Embryonic facial prominence (tissue), 1 donor: ENCODE measurements around the gene ABHD16A.

Source experiments
- DNase-seq: peaks from one replicate; pipeline ENCODE4 v3.0.0-alpha.2; 2016; ENCODE audit errors: extremely low spot score

The ABHD16A gene

DNA sequence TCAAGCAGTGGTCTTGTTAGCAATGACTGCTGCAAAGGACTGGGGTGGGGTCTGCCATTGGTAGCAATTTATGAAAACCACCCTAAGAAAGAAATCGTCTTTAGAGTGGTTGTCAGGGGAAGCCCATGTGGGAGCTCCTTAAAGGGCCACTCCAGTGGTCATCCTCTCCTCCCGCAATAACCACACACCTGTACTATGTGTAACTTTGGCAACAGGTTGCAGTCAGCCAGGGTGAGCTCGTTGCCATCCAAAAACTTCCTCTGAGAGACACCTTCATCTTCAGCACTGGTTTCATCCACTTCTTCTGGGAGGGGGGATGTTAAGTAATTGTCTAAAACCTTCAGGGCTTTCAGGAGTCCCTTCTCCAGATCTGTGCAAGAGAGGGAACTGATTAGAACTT is 28.9 kb upstream of the ABHD16A start:
- DNase-seq: no peak

DNA sequence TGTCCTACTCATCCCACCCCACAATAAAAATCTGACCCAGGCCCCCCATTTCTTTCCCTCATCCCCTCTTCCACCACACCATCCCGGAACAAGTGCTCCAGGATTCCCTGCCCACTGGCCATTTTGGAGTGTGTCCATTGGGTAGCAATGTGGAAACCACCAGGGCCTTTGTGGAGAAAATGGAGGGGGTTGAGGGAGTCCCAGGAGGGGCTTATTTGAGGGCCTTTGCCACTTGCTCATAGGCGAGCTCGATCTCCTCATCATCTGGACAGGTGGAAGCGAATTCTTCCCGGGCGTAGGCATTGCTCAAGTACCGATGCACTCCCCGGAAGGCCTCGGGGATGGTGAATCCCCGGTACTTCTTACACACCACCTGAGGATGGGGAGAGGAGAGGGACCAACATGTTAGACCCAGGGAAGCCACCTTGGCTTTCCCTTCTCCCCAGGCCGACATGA is 27.5 kb upstream of the ABHD16A start:
- no peak for DNase-seq

GRCh38 chr6:31729979-31730630 is 27.0 kb upstream of the ABHD16A start:
- DNase-seq: peak; percentile 79

DNA sequence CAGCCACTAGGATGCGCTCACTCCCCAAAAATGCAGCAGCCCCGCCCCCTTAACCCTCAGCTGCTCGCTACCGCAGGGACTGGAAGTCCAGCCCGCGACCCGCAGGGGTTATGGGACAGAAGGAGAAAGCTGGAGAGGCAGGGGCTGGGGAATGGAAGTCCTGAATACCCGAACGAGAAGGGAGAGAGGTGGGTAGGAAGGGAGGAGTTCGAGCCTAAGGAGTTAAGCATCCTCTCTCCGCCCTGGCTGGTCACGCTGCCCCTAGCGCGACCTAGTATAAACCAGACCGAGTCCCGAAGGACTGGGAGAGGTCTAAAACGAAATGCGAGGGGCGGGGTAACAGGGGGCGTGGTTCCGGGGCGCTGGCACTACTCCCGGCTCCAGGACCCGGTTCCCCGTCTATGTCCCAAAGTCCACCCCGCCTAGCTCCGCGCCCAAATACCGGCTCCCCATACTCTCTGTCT is 26.4 kb upstream of the ABHD16A start:
- peak; percentile 63 for DNase-seq

DNA sequence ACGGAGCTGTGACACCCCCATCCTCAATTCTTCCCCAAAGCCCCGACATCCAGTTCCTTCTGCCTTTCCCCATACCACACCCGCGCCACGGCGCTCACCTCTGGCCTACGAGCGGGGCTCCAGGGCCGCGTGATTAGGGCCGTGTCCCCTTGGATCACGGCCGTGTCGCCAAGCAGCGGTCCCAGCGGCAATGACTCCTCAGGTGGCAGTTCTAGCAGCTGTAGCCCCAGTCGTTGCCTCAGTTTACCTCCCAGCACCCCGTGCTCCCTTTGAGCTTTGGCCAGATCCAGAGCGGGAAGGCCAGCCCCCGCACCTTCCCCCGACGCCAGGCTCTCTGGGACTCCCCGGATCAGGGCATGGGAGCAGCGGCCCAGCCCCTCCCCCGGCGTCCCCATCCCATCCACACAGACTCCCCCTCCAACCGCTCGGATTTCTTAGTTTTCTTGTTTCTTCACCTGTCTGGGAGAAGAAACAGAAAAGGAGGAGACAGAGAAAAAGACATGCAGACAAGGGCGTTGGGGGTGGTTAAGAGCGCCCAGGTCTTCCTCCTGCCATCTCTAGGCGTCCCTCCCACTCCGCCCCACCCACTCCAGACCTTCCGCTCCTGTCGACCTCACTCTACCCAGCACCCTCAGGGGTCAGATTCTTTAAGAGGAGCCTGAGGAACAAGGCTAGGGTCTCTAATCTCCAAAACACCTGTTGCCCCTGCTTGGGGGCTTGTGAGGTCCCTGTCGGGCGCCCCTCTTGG is 25.8 kb upstream of the ABHD16A start, which contains the start of gene DDAH2:
Gene DDAH2 (minus strand): TSS at position 533 of the 748 bp plus-strand sequence. CDS start 138 bp downstream, at position 395.
- DNase-seq: no peak

DNA sequence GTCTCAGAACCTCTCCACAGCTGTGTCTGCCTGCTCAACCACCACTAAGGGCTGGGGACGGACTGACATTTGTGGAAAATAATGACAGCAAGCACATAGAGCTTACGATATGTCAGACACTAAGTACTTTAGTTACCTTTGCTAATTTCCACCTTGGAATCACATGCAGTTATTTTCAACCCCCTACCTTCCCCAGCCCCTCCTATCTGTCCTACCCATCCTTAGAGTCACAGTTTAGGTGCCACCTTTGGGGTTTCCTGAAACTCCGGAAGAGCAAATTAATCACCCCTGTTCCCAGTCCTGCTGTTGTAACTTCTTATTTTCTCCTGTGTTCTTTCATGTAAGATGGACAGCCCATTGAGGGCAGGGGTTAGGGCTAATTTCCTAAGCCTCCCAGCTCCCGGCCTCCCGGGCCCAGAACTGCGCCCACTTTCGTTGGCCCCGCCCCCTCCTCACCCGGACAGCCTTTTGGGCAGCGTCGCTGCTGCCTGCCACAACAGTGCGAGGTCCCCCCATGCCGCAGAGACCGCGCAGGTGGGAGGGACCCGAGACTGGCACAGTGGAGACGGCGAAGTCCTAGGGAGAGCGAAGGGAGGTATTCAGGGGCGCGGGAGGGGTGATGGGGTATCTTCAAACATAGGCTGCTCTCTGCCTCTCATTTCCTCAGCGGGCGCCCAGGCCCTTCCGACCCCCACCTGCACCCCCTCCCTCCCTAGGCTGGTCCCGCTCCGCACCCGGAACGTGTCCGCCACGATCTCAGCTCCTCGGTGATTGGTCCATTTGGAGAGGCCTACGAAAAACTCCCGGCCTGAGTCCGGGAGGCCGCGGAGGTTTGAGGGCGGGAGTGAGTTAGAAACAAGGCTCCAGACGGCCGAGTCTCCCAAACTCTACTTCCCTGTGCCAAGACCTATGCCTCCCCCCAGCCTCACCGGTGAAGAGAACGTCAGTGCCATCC is 24.9 kb upstream of the ABHD16A start:
- no peak for DNase-seq

DNA sequence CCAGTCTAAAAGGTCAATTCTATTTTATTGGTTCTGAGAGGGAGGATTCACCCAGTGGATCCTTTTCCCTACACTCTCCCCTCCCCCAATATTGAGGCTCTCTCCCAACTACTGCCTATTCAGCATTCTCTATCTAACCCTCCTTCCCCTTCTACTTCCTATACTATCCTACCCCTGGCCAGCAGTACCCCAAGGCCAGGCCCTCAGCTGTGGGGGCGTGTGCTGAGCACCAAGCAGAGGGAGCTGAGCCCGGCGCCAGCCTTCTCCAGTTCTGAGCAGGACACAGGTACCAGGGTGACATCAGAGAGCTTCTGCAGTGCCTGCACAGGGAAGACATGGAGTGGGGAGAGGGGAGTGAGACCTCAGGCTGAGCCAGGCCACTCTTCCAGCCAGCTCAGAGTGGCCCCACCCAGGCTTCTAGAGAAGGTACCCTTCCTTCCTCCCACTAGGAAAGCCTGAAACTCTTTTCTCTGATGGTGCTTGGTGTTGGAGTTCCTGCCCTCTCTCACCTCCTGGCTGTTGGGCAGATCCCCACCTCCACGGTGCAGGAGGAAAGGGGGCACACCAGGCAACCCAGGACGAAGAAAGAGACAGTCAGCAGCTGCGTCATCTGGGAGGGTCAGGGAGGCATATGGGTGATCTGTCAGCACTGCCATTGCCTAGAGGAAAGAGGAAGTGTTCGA is 24.1 kb upstream of the ABHD16A start:
- no peak for DNase-seq

DNA sequence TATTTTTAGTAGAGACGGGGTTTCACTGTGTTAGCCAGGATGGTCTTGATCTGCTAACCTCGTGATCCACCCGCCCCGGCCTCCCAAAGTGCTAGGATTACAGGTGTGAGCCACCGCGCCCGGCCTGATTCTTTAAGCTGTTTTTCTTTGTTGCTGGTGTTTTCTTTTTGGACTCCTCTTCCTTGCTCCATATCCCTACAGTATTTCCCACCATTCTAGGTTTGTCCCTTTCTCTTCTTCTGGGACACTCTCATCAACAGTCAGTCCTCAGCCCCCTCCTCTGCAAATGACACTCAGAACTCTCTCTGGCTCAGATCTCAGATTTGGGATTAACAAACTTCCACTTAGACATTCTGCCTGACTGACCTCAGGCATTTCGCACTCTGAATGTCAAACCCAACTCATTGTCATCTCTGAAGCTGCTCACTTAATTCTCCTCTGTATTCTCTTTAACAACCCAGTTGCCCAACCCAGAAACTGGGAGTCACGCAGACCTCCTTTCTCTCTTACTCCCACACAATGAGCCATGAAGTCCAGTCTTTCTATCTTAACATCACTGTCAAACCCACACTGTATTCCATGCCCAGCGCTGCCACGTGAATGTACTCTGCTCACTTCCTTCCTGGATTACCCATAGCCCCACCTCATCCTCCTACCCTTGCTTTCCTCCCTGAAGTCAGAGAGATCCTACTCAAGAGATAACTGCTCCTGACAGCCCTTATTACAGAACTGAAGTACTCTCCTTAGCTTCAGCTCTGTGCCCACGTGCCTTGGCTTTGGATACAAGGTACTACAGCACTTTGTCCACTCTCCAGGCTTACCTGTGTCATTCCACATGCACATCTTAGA is 22.6 kb upstream of the ABHD16A start:
- no peak for DNase-seq

- DNase-seq: no peak
Measured at GRCh38 chr6:31723980-31724691, 21.0 kb upstream of the ABHD16A start.

- DNase-seq: no peak
Measured at GRCh38 chr6:31723245-31723979, 20.3 kb upstream of the ABHD16A start, which contains the start of gene MPIG6B. Gene MPIG6B (plus strand): TSS chr6:31723373. CDS start chr6:31723384, 11 bp downstream.

GRCh38 chr6:31722173-31722572 is 19.0 kb upstream of the ABHD16A start:
- DNase-seq: no peak

- no peak for DNase-seq
Measured at GRCh38 chr6:31721351-31722020, 18.4 kb upstream of the ABHD16A start, which contains the start of gene LY6G6C. Gene LY6G6C (minus strand): TSS chr6:31721746. CDS start chr6:31721679, 67 bp downstream.

- DNase-seq: no peak
Measured at GRCh38 chr6:31720196-31720770, 17.2 kb upstream of the ABHD16A start.

DNA sequence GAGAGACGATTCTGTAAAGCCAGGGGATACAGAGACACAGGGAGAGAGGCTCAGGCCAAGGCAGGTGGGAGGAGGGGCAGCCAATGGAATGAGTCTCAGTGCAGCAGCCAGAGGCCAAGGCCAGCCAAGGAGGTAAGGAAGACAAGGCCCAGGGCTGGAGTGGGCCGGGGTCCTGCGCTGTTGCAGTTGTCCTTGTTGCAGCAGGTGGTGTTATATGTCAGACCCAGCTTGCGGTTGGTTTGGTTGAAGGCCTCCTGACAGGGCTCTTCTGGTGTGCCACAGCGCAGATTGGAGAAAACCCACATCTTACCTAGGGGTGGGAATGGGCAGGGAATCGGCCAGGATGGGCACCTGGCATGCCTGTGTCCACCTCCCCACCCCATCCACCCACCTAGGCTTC is 15.9 kb upstream of the ABHD16A start:
- DNase-seq: no peak

- DNase-seq: no peak
Measured at GRCh38 chr6:31718265-31718664, 15.1 kb upstream of the ABHD16A start.

- no peak for DNase-seq
Measured at GRCh38 chr6:31717499-31718222, 14.5 kb upstream of the ABHD16A start.
